ENCODE data around the gene NEU2. TPM values are rescaled to one million over a fixed set of nuclear protein-coding genes. Genes with fewer than 3 reads are reported as not detected.

NEU2 gene
- total RNA-seq, 6 donors from 2014 or later = not detected

DNA sequence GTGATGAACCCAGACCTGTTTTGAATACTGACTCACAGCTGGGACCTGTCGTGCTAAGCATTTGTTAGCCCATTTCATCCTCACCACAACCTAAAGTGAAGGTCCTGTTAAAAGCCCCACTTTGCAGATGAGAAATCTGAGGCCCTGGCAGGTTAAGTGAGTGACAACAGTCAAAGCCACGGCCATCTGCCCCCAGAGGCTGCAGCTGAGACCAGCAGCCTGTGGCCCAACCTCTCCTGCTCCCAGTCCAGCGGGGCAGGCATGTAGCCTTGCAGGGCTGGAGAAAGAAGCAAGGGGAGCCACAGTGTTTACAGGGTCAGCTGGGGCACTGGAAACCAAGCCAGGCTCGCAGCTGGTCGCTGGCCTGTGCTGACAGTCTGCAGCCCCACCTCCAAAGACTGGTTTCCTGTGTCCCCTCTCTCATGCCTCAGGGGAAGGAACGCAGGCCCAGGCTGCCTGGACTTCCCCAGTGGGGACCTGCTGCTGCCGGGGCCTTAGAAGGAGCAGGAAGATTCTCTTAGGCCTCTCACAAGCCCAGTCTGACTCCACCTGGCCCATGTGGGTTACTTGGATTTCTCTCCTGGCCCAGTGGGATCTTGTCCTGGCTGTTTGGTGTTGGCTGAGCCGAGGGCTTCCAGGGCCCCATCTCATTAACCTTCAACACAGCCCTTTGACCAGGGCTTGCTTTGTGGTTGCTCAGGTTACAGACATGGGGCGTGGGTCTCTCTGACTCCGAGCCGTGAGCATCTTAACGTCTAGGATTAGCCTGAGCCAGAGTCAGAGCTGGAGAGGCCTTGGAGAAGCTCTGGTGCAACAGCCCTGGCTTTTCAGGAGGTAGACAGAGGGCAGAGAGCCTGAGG, 29.3 kb downstream of the NEU2 start:
- TF ChIP-seq POLR2A (IDR thresholded peaks at IDR 0.05) (peak in 1 of 4 donors; percentile 47), EP300 (IDR thresholded peaks at IDR 0.05) (no peak), POLR2AphosphoS5 (IDR thresholded peaks at IDR 0.05) (peak in 1 of 2 donors; percentile 69)
- TF ChIP-seq, protein P1, sequence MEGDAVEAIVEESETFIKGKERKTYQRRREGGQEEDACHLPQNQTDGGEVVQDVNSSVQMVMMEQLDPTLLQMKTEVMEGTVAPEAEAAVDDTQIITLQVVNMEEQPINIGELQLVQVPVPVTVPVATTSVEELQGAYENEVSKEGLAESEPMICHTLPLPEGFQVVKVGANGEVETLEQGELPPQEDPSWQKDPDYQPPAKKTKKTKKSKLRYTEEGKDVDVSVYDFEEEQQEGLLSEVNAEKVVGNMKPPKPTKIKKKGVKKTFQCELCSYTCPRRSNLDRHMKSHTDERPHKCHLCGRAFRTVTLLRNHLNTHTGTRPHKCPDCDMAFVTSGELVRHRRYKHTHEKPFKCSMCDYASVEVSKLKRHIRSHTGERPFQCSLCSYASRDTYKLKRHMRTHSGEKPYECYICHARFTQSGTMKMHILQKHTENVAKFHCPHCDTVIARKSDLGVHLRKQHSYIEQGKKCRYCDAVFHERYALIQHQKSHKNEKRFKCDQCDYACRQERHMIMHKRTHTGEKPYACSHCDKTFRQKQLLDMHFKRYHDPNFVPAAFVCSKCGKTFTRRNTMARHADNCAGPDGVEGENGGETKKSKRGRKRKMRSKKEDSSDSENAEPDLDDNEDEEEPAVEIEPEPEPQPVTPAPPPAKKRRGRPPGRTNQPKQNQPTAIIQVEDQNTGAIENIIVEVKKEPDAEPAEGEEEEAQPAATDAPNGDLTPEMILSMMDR (IDR thresholded peaks at IDR 0.05) = peak in 4 of 6 experiments; percentile 19 to 62 (median 33)
- Histone ChIP-seq H3K27ac (peak overlapping the region; percentile 87 to 94 (median 90)), H3K27me3 (no peaks in the 10 kb centered on the region), H3K4me3 (peak overlapping the region; percentile 17 to 61 (median 52)), H3K36me3 (no peaks in the 10 kb centered on the region), H3K4me1 (peaks cover 55 to 73% (median 58%) of the 10 kb centered on the region in 4 donors), H3K9me3 (no peaks in the 10 kb centered on the region)
- DNase-seq (peak; percentile 65 to 80), ATAC-seq (ENCODE audit: low FRiP score in 2 of 2) (peak; percentile 51 to 55)
- WGBS, 2 donors = 25 to 29% methylated on average over 9 to 12 of the region's 12 CpGs

DNA sequence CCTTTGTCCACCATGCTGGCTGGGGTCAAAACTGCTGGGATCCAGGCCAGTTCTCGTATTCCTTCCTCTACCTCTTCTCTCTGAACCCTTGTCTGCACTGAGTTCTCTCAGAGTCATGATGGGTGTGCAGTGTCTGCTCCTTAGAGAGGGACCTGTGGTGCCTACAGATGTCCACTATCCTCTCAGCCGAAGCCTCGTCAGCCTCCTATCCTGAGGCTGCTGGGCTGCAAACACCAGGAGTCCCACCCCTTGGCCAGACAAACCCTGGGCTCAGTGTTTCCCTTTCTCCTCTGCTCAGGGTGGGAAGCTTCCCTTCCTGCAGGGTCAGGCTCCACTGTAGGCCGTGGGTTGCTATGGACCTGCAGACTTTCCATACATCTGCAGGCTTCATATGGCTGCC, 30.0 kb downstream of the NEU2 start:
- no peaks in the 10 kb centered on the region for H3K36me3 ChIP-seq
- ATAC-seq (ENCODE audit: low FRiP score in 2 of 2) (no peak), DNase-seq (no peak)
- peak overlapping the region; percentile 87 to 94 (median 90) for H3K27ac ChIP-seq
- no peaks in the 10 kb centered on the region for H3K27me3 ChIP-seq
- no peak for TF ChIP-seq POLR2AphosphoS5 (IDR thresholded peaks at IDR 0.05)
- no peak for TF ChIP-seq POLR2A (IDR thresholded peaks at IDR 0.05)
- TF ChIP-seq, protein P1 (IDR thresholded peaks at IDR 0.05) = no peak
- no peak for TF ChIP-seq EP300 (IDR thresholded peaks at IDR 0.05)
- H3K4me3 ChIP-seq = peak overlapping the region in 3 of 4 donors; percentile 47 to 61 (median 56)
- 49% methylated on average over 2 to 4 of the region's 4 CpGs for WGBS, 2 donors
- H3K4me1 ChIP-seq = peaks cover 55 to 73% (median 58%) of the 10 kb centered on the region in 4 donors
- H3K9me3 ChIP-seq = no peaks in the 10 kb centered on the region

- Histone ChIP-seq H3K27me3 (no peaks in the 10 kb centered on the region), H3K9me3 (no peaks in the 10 kb centered on the region), H3K27ac (peak overlapping the region in 3 of 4 donors; percentile 88 to 94 (median 92)), H3K4me1 (peaks cover 56 to 73% (median 58%) of the 10 kb centered on the region in 4 donors), H3K4me3 (peak overlapping the region in 3 of 4 donors; percentile 12 to 61 (median 56)), H3K36me3 (no peaks in the 10 kb centered on the region)
- TF ChIP-seq, protein P1 (IDR thresholded peaks at IDR 0.05) = no peak
- TF ChIP-seq POLR2AphosphoS5 (IDR thresholded peaks at IDR 0.05) = no peak
- no peak for TF ChIP-seq POLR2A (IDR thresholded peaks at IDR 0.05)
- TF ChIP-seq EP300 (IDR thresholded peaks at IDR 0.05) = no peak
- no peak for ATAC-seq (ENCODE audit: low FRiP score in 2 of 2)
- WGBS, 2 donors = 49 to 62% methylated on average over 6 of the region's 6 CpGs
- DNase-seq = no peak
Measured at GRCh38 chr2:233062946-233063268, 30.4 kb downstream of the NEU2 start.

DNA sequence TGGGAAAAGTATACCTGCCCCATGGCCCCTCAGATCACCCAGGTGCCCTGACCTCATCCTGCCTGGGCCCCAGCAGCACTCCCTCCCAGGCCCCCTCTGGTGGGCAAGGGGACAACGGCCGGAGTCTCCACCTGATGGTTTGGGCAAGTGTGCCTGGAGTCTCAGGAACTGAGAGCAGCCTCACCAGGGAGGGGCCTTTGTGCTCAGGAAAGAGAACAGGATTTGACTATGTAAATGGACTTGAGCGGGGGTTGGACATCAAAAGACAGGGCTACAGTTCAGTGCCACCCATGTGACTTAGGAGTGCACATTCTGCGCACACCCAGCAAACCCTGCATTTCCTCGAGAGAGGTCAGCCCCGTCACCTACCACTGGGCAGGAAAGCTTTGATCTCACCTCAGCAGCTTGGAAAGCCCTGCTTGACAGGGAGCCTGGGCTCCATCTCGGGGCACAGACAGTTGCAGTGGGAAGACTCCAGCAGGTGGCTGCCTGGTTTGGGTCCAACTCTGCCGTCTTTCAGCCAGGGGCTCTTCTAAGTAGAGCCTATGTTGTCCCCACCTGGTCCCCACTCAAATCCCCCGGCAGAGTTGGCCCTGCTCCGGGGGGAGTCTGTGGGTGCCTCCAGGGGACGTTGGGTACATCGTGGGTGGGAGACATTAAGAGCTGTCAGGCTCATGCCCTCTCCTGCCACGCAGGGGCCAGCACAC, 30.9 kb downstream of the NEU2 start:
- peak overlapping the region in 2 of 4 donors; percentile 12 to 56 for H3K4me3 ChIP-seq
- H3K27me3 ChIP-seq = no peaks in the 10 kb centered on the region
- peak overlapping the region in 3 of 4 donors; percentile 88 to 94 (median 92) for H3K27ac ChIP-seq
- H3K4me1 ChIP-seq = peaks cover 58 to 74% (median 58%) of the 10 kb centered on the region in 4 donors
- WGBS, 2 donors = 41 to 49% methylated on average over 6 to 13 of the region's 13 CpGs
- DNase-seq (peak; percentile 36 to 46), ATAC-seq (ENCODE audit: low FRiP score in 2 of 2) (no peak)
- TF ChIP-seq POLR2AphosphoS5 (IDR thresholded peaks at IDR 0.05) (peak in 1 of 2 donors; percentile 42), EP300 (IDR thresholded peaks at IDR 0.05) (no peak), POLR2A (IDR thresholded peaks at IDR 0.05) (peak in 1 of 4 donors; percentile 14)
- TF ChIP-seq, protein P1 (IDR thresholded peaks at IDR 0.05) = peak in 1 of 6 experiments; percentile 13
- no peaks in the 10 kb centered on the region for H3K36me3 ChIP-seq
- no peaks in the 10 kb centered on the region for H3K9me3 ChIP-seq

All from upper lobe of left lung (tissue), 6 donors.